Endodermal cell (in vitro differentiated cells): ENCODE results near the gene PALLD. TPM values are rescaled to one million over a fixed set of nuclear protein-coding genes. Genes with fewer than 3 reads are reported as not detected.

Experiments
- DNase-seq: peaks from one replicate; pipeline ENCODE4 v3.0.0-alpha.2; 2017
- H3K27ac ChIP-seq: 2 replicates; pipeline ENCODE4 v1.5.1; 2013; ENCODE audit warnings: mild to moderate bottlenecking, low read depth, low read length, moderate library complexity
- H3K27me3 ChIP-seq: 2 replicates; pipeline ENCODE4 v1.6.1; 2013; ENCODE audit warnings: mild to moderate bottlenecking, low read length, moderate library complexity; ENCODE audit not compliant: insufficient read depth, control insufficient read depth, poor library complexity, severe bottlenecking
- H3K36me3 ChIP-seq: 2 replicates; pipeline ENCODE4 v1.7.0; 2013; ENCODE audit warnings: mild to moderate bottlenecking, low read length, moderate library complexity; ENCODE audit not compliant: control insufficient read depth, insufficient read depth
- H3K4me1 ChIP-seq: one replicate; pipeline ENCODE4 v1.7.0; 2013; ENCODE audit warnings: low read length; ENCODE audit not compliant: control insufficient read depth, insufficient read depth
- H3K4me3 ChIP-seq: 2 replicates; pipeline ENCODE4 v1.5.1; 2013; ENCODE audit warnings: mild to moderate bottlenecking, low read length, moderate library complexity
- H3K9ac ChIP-seq: 2 replicates; pipeline ENCODE4 v1.6.1; 2013; ENCODE audit warnings: mild to moderate bottlenecking, low read length, moderate library complexity; ENCODE audit not compliant: poor library complexity, severe bottlenecking; ENCODE audit errors: extremely low read depth
- H3K9me3 ChIP-seq: 2 replicates; pipeline ENCODE4 v1.6.1; 2013; ENCODE audit warnings: mild to moderate bottlenecking, low read length, moderate library complexity; ENCODE audit not compliant: control insufficient read depth
- H3K27ac Mint-ChIP-seq: 2 replicates; pipeline ENCODE4 v1.8.0; 2020; ENCODE audit warnings: mixed read lengths
- H3K27me3 Mint-ChIP-seq: 2 replicates; pipeline ENCODE4 v1.8.0; 2021; ENCODE audit warnings: mild to moderate bottlenecking, mixed read lengths; ENCODE audit not compliant: insufficient read depth
- H3K36me3 Mint-ChIP-seq: 2 replicates; pipeline ENCODE4 v1.8.0; 2020; ENCODE audit warnings: low read depth, mixed read lengths
- H3K4me1 Mint-ChIP-seq: 2 replicates; pipeline ENCODE4 v1.8.0; 2020; ENCODE audit warnings: mixed read lengths
- H3K4me3 Mint-ChIP-seq: 2 replicates; pipeline ENCODE4 v1.8.0; 2020; ENCODE audit warnings: mild to moderate bottlenecking, moderate library complexity, mixed read lengths
- H3K9me3 Mint-ChIP-seq: 2 replicates; pipeline ENCODE4 v1.8.0; 2020; ENCODE audit warnings: mild to moderate bottlenecking, mixed read lengths
- CTCF ChIP-seq: fragments of 200-600 bp; sonication (generic); conservative IDR thresholded peaks from 2 replicates; pipeline ENCODE4 v1.5.0; 2021; ENCODE audit warnings: antibody characterized with exemption, mild to moderate bottlenecking
- WGBS, 2 experiments: methylation state at CpG; one replicate each; pipeline versions ENCODE4 v1.1.5 to v1.1.7; 2013; ENCODE audit warnings: missing lambda C conversion rate in 2 of 2, mixed read lengths in 1 of 2; ENCODE audit not compliant: insufficient coverage in 1 of 2, insufficient read length in 1 of 2; 5-methylcytosine and 5-hydroxymethylcytosine counted together
- total RNA-seq, 2 donors: library from RNA; stranded (reverse); fragmentation: NEBNext Ultra II Directional in 1 of 2; extraction: Animal tissue kit (Norgen Biotek cat#: 25700) in 1 of 2; gene quantifications; 2 replicates in 1 of 2; 3 replicates in 1 of 2; pipeline ENCODE4 v1.2.1, GENCODE V29; 2021

Gene PALLD
- total RNA-seq, 2 donors from 2014 or later: 51.8 to 86.7 TPM

GRCh38 chr4:168560184-168561180 is 63.6 kb downstream of the PALLD start:
- no peak overlapping the region for H3K4me3 Mint-ChIP-seq
- no peak overlapping the region for H3K9ac ChIP-seq
- no peaks in the 10 kb centered on the region for H3K9me3 ChIP-seq
- H3K27me3 Mint-ChIP-seq: no peaks in the 10 kb centered on the region
- H3K36me3 ChIP-seq: no peaks in the 10 kb centered on the region
- no peak for DNase-seq
- H3K4me1 Mint-ChIP-seq: peaks cover 45% of the 10 kb centered on the region
- H3K27ac ChIP-seq: no peak overlapping the region
- H3K27me3 ChIP-seq: no peaks in the 10 kb centered on the region
- peaks cover 10% of the 10 kb centered on the region for H3K4me1 ChIP-seq
- 89 to 92% methylated on average over 3 of the region's 3 CpGs for WGBS, 2 experiments
- no peaks in the 10 kb centered on the region for H3K9me3 Mint-ChIP-seq
- no peak for TF ChIP-seq CTCF
- H3K36me3 Mint-ChIP-seq: no peaks in the 10 kb centered on the region
- H3K27ac Mint-ChIP-seq: no peak overlapping the region
- no peak overlapping the region for H3K4me3 ChIP-seq

GRCh38 chr4:168562041-168562571 is 65.3 kb downstream of the PALLD start:
- no peaks in the 10 kb centered on the region for H3K27me3 Mint-ChIP-seq
- Histone ChIP-seq H3K27me3 (no peaks in the 10 kb centered on the region), H3K9me3 (no peaks in the 10 kb centered on the region), H3K36me3 (no peaks in the 10 kb centered on the region), H3K9ac (no peak overlapping the region), H3K27ac (no peak overlapping the region), H3K4me3 (no peak overlapping the region), H3K4me1 (peaks cover 10% of the 10 kb centered on the region)
- H3K27ac Mint-ChIP-seq: no peak overlapping the region
- no peaks in the 10 kb centered on the region for H3K36me3 Mint-ChIP-seq
- H3K4me1 Mint-ChIP-seq: peaks cover 48% of the 10 kb centered on the region
- DNase-seq: no peak
- WGBS, 2 experiments: 97% methylated on average over 3 of the region's 3 CpGs; no CpG with 5 or more reads in 1 of the 2 experiments
- H3K4me3 Mint-ChIP-seq: no peak overlapping the region
- TF ChIP-seq CTCF: no peak
- no peaks in the 10 kb centered on the region for H3K9me3 Mint-ChIP-seq

GRCh38 chr4:168564023-168564422 is 67.2 kb downstream of the PALLD start:
- no peaks in the 10 kb centered on the region for H3K36me3 ChIP-seq
- no peak for DNase-seq
- peaks cover 9% of the 10 kb centered on the region for H3K4me1 ChIP-seq
- Mint-ChIP-seq H3K27me3 (no peaks in the 10 kb centered on the region), H3K27ac (no peak overlapping the region), H3K4me1 (peaks cover 39% of the 10 kb centered on the region), H3K9me3 (no peaks in the 10 kb centered on the region), H3K4me3 (no peak overlapping the region), H3K36me3 (no peaks in the 10 kb centered on the region)
- H3K4me3 ChIP-seq: no peak overlapping the region
- H3K27ac ChIP-seq: no peak overlapping the region
- no peaks in the 10 kb centered on the region for H3K9me3 ChIP-seq
- H3K27me3 ChIP-seq: no peaks in the 10 kb centered on the region
- no peak overlapping the region for H3K9ac ChIP-seq
- TF ChIP-seq CTCF: no peak
- WGBS, 2 experiments: 84 to 93% methylated on average over 3 of the region's 3 CpGs
